ENCODE data around the gene GGTLC1. TPM values are rescaled to one million over a fixed set of nuclear protein-coding genes. Genes with fewer than 3 reads are reported as not detected.

Gene GGTLC1
- total and polyA plus RNA-seq, 10 of the 15 experiments (the other 5 are each of a cell fraction or from before 2014, with no cell fraction given) = not detected

- Histone ChIP-seq H3K27ac (ENCODE audit: control insufficient read depth, insufficient read depth) (no peak overlapping the region), H3K4me3 (no peak overlapping the region), H2AFZ (ENCODE audit: control insufficient read depth, low read depth, low read length) (no peak overlapping the region), H3K4me2 (ENCODE audit: control insufficient read depth, insufficient read depth) (no peak overlapping the region), H3K36me3 (ENCODE audit: control insufficient read depth in 2 of 2, insufficient read depth in 2 of 2, low read length in 1 of 2) (no peaks in the 10 kb centered on the region), H3K27me3 (replicated peaks in 1 of 2; ENCODE audit: control insufficient read depth in 2 of 2, insufficient read depth in 2 of 2, low read length in 1 of 2) (no peaks in the 10 kb centered on the region), H3K9ac (ENCODE audit: control insufficient read depth, insufficient read depth, low read length) (no peak overlapping the region), H3K4me1 (ENCODE audit: control insufficient read depth, insufficient read depth, low read length) (no peaks in the 10 kb centered on the region), H3K79me2 (ENCODE audit: control insufficient read depth, insufficient read depth, low read length) (no peaks in the 10 kb centered on the region), H3K9me3 (replicated peaks; ENCODE audit: control insufficient read depth, insufficient read depth, low read length) (no peaks in the 10 kb centered on the region), H4K20me1 (ENCODE audit: control insufficient read depth, insufficient read depth) (peaks cover 3% of the 10 kb centered on the region; the same call in 1 of the 2 replicates)
- in situ Hi-C loops (cut with MboI) = loop anchor here (25.0 kb wide), 1 partner anchor 1467 kb away; no protein-coding TSS in a partner anchor
- intact Hi-C loops (cut with micrococcal nuclease; ENCODE audit: unreplicated experiment) = no loop called here
- no peak for DNase-seq (ENCODE audit: low read depth, low spot score)
- FAIRE-seq = no peak
- ATAC-seq = no peak
- POLR2A ChIA-PET = no interaction called here
- RAD21 ChIA-PET (ENCODE audit: unreplicated experiment) = no interaction called here
- CTCF ChIA-PET = no interaction called here
- TF ChIP-seq SMAD5 (IDR thresholded peaks at IDR 0.05; ENCODE audit: low read depth) (no peak), SKIL (IDR thresholded peaks at IDR 0.05; ENCODE audit: low read depth, poor library complexity, severe bottlenecking) (no peak), HDAC6 (IDR thresholded peaks at IDR 0.05; ENCODE audit: unreplicated experiment) (no peak), IRF3 (IDR thresholded peaks at IDR 0.05) (no peak), KDM1A (IDR thresholded peaks at IDR 0.05; ENCODE audit: borderline replicate concordance) (no peak), MYC (IDR thresholded peaks at IDR 0.05; ENCODE audit: insufficient read depth, insufficient read length, insufficient replicate concordance, low read length, severe bottlenecking) (no peak), BACH1 (IDR thresholded peaks at IDR 0.05; ENCODE audit: borderline replicate concordance) (no peak), NFYB (IDR thresholded peaks at IDR 0.05; ENCODE audit: insufficient read depth, low read depth, low read length) (no peak), WRNIP1 (IDR thresholded peaks at IDR 0.05; ENCODE audit: borderline replicate concordance, low read depth, low read length) (no peak), ZBED1 (IDR thresholded peaks at IDR 0.05; ENCODE audit: borderline replicate concordance) (no peak), ATF7 (IDR thresholded peaks at IDR 0.05; ENCODE audit: low read depth) (no peak), ATF2 (IDR thresholded peaks at IDR 0.05; ENCODE audit: low read length) (no peak), ZNF217 (IDR thresholded peaks at IDR 0.05) (no peak), YBX1 (IDR thresholded peaks at IDR 0.05) (no peak), MLLT1 (IDR thresholded peaks at IDR 0.05) (no peak), CBX3 (IDR thresholded peaks at IDR 0.05; ENCODE audit: borderline replicate concordance, low read depth) (no peak), HDGF (IDR thresholded peaks at IDR 0.05) (no peak), SP1 (IDR thresholded peaks at IDR 0.05; ENCODE audit: low read depth, low read length) (no peak), JUND (IDR thresholded peaks at IDR 0.05; ENCODE audit: low read depth, low read length) (no peak), SPI1 (IDR thresholded peaks at IDR 0.05; ENCODE audit: borderline replicate concordance, insufficient read depth, low read depth, low read length) (no peak)
- BruUV-seq (replicated peaks) = no TSS peak
- SMC1A ChIA-PET (ENCODE audit: uncharacterized antibody, unreplicated experiment) = interaction anchor here (0.6 kb wide), 1 partner anchor 654 kb away, joined by 3 read pairs; no protein-coding TSS in a partner anchor
- 0% methylated on average over 1 of the region's 1 CpG for WGBS (ENCODE audit: insufficient coverage, insufficient replicate concordance, low lambda C conversion rate, missing lambda C conversion rate)
Observed at GRCh38 chr20:23970049-23970448, 18.5 kb downstream of the GGTLC1 start.

All from GM12878 (cell line).